ENCODE data around the gene GCFC2.
"Not testable (repeated sequence)": the region's sequence is repeated elsewhere in the genome, so short reads cannot be mapped to it uniquely, and the experiment has no call there.

The GCFC2 gene

GRCh38 chr2:75676464-75676863 is 34.3 kb downstream of the GCFC2 start:
- DNase-seq: no peak

DNA sequence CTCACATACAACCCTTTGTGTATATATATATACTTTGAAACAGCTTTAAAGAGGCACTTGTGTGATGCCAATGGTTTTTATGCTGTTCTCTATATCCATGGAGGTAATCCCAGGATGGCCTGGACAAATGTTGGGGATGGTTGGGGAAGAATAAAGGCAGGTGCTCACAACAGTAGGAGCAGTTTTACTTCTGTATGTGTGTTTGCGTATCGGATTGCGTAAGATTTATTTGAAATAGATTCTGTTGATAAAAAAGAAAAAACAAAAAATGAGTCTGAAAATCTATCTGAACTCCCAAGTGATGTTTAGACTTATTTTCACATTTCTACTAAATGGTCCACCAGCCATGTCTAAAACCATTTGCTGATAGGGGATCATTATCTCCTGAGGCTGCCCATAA is 34.8 kb downstream of the GCFC2 start:
- DNase-seq: no peak

DNA sequence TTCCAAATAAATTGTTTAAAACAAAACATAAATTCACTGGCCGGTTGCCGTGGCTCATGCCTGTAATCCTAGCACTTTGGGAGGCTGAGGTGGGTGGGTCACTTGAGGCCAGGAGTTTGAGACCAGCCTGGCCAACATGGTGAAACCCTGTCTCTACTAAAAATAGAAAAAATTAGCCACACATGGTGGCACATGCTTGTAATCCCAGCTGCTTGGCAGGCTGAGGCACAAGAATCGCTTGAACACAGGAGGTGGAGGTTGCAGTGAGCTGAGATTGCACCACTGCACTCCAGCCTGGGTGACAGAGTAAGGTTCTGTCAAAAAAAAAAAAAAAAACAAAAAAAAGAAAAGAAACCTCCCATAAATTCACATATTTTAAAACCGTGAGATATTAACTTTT is 35.3 kb downstream of the GCFC2 start:
- not testable (repeated sequence) for DNase-seq

GRCh38 chr2:75667884-75668283 is 42.8 kb downstream of the GCFC2 start:
- no peak for DNase-seq

DNA sequence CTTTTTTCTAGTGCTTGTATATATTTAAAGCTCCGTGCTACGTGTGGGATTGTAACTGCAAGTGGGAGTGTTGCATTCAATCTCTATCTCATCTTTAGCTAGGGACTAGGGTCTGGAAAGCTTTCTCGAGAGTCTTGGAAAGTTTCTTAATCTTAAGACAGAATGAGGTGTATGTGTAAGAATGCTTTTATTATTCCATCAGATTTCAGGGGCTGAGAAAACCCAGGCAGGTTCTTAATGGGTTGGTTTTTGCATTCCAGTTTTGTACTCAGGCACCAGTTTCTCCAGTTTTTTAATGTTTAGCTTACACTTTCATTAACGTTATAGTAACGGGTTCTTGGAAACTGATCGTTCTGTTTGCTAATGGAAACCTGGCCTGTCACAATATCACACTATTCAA is 43.8 kb downstream of the GCFC2 start:
- DNase-seq: no peak

- DNase-seq: no peak
Measured at GRCh38 chr2:75657798-75658197, 52.9 kb downstream of the GCFC2 start.

DNA sequence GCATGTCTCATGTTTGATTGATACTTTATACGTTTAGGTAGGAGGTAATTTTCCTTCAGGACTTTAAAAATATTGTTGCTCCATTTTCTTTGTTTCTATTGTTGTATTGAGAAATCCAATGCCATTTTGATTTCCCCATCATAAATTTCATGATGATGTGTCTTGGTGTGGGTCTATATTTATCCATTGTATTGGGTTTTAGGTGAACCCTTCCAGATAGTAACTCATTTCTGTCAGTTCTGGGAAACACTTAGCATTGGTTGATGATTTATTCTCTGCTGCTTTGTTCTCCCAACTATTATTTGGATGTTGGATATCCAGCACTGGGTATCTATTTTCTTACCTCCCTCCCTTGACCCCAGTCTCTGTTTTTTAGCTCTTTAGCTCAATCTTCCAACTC is 54.2 kb downstream of the GCFC2 start:
- no peak for DNase-seq

DNA sequence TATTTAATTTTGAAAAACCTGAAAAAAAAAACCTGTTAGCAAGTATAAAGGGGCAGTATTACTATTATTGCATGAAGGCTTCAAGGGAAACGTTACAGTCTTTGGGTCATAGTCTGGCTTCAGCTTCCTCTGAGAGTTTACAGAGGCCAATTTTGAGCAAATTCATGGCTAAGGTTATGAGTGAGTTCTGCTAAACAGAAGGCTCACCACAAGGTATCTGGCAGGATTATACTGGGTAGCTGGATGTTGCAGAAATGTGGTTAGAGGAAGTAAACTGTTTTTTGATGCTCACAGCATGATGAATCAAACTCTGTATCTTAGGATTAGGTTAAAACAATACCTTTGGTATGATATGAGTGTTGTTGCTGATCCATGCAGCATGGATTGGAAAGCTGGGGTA is 54.9 kb downstream of the GCFC2 start:
- no peak for DNase-seq

DNA sequence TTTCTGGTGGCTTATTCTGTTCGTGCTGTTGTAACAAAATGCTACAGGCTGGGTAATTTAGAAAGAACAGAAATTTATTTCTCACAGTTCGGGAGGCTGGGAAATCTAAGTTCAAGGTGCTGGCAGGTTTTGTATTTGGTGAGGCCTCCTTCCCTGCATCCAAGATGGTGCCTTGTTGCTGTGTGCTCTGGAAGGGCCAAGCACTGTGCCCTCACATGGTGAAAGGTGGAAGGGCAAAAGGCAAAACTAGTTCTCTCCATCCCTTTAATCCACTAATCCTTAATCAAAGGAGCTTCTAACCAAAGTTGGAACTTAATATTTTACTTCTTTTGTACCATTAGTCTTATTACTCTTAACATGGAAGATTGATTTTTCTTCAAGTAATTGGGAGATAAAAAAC is 56.7 kb downstream of the GCFC2 start:
- DNase-seq: no peak

DNA sequence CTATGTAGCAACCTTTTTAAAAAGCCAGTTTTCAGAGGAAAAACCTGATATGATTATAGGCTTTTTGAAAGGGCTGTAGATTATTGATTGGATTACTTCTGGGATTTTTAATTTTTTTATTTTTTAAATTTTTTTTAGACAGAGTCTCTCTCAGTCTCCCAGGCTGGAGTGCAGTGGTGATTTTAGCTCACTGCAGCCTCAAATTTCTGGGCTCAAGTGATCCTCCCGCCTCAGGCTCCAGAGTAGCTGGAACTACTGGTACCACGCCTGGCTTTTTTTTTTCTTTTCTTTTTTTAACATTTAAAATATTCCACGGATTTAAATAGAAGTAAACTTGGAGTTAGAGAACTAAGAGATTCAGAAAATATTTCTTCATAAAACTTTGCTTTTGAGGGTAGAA is 62.9 kb downstream of the GCFC2 start:
- no peak for DNase-seq

GRCh38 chr2:75646583-75647425 is 63.9 kb downstream of the GCFC2 start, which contains the start of gene MRPL19:
Gene MRPL19 (plus strand): TSS chr2:75646783. CDS start chr2:75646808, 25 bp downstream.
- peak; percentile 84 for DNase-seq

DNA sequence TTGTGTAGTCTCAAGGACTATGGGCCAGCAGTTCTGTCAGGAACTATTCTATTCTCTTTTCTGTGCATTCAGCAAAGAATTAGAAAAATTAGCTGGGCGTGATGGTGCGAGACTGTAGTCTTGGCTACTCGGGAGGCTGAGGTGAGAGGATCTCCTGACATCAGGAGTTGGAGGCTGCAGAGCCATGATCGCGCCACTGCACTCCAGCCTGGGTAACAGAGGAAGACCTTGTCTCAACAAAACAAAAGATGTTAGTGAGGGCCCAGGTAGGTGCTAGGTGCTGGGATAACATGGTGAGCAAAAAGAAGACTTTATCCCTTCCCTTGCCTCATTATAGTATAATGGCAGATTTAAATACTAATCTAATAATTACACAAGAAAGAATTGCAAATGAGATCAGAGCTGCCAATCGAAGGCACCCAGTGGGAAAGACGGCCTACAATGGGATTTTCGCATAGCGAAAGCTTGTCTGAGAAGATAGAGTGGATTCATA is 64.6 kb downstream of the GCFC2 start:
- no peak for DNase-seq

GRCh38 chr2:75645643-75646042 is 65.1 kb downstream of the GCFC2 start:
- no peak for DNase-seq

DNA sequence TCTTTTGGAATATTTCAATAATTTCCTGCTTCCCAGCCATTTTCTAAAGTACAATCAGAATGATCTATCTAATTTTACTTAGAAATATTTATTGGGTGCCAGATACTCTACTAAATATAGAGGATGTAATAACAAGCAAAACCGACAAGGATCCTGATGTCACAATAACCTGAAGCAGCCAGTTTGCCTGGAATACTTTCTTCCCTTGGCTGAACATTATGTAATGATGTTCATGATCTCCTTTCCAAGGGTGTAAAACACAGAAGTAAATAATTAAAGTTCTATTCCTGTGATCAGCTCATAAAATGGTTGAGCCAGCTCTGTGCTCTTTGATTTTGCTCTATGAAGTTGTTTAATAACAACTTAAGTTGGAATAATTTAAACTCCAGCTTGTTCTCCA is 66.7 kb downstream of the GCFC2 start:
- no peak for DNase-seq

- DNase-seq: no peak
Measured at GRCh38 chr2:75641587-75641986, 69.1 kb downstream of the GCFC2 start.

DNA sequence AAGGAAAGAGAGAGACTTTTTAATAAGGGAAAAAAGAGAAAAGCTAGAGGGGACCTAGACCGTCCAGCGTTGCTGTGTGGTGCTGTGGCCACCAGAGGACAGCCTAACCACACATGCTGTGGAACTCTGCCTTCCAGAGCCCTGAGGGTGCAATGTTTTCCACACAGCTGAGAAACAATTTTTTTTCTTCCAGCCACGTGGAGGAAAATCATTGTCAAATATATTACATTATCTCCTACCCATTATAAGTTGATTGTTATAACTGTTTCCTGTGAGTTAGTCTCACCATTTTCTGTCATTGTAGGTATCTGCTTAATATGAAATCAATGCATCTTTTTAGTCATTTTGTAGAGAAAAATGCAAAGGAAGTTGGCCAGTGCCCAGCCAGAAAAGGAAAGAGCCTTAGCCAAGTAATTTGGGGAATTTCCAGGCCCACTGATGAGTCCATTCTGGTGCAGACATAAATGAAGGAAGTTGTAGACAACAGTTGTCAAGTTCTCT is 70.0 kb downstream of the GCFC2 start:
- DNase-seq: peak; percentile 38

DNA sequence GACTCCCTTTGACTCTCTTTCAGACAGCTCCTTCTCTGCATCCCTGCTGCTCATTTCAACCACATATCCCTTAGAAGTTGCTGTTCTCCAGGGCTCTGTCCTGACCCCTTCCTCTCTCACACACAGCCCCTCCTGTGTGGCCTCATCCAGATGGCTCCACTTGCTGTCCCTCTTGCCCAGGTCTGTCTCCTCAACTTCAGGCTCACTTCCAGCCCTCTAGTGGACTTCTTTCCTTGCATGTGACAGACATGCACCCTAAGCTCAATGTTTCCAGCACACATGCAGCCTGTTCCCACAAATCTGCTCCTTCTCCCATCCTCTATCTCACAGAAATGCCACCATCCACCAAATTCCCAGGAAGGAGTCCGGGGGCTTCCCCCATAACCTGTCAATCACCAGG is 73.1 kb downstream of the GCFC2 start:
- DNase-seq: no peak

DNA sequence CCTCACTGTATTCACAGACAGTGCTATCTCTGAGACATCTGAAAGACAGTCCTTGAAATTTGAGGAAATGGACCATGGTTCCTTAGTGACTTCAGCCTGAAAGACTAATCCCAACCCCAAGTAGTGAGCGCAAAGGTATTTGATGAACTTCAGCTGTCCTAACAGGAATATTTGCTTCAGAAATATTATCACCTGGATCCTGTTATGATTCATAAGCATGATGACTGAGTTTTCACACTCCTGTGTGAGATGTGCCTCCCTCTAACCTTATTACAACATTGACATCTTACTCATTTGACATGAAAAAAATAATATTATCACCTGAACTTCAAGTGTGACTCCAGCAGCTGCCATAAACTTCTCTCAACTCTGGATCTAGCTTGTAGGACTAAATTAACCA is 75.8 kb downstream of the GCFC2 start:
- DNase-seq: no peak

GRCh38 chr2:75633620-75634019 is 77.1 kb downstream of the GCFC2 start:
- no peak for DNase-seq

- no peak for DNase-seq
Measured at GRCh38 chr2:75632813-75633212, 77.9 kb downstream of the GCFC2 start.

- no peak for DNase-seq
Measured at GRCh38 chr2:75632091-75632701, 78.5 kb downstream of the GCFC2 start.

DNA sequence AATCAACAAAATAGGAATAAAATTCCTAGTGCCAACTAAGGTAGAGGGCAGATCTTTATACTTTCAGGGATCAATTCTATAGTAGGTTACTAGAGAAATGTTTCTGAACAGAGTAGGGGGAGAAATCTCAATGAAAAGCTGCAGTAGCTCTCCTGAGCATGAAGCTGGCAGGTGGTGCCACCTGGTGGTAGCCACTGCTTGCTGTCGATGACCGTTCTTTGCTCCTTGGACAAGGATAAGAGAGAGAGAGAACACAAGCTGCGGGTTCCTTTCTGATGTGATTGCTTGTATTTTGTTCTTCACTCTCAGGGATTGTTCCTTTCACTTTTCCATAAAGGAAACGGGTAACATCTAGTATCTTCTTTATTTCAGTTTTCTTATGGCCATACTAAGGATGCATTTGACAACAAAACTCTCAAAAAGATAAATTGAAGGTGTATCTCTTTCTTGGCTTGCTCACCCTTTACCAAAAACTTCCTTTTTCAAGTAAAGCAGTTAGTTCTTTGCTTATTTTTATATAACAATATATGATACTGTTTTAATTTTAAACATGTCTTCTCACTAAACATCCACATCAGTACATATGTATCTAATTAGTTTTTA is 82.7 kb downstream of the GCFC2 start:
- DNase-seq: peak; percentile 53

DNA sequence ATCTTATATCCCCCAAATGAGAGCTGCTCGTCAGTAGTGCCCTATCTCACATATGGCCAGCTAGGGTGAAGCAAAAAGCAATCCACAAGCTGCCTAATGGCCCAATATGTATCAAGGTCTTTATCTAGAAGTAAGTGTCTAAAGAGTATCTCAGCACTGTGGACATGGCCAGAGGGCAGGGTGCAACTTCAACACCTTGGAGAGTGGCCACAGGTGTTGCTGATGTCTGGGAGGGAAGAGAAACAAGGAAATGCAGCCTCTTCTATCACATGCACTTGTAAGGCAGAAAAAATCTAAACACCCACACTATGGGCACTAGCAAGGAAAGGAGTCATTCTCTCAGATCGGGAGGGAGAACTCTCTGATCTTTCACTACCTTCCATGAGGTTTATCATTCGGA is 87.8 kb downstream of the GCFC2 start:
- no peak for DNase-seq

DNA sequence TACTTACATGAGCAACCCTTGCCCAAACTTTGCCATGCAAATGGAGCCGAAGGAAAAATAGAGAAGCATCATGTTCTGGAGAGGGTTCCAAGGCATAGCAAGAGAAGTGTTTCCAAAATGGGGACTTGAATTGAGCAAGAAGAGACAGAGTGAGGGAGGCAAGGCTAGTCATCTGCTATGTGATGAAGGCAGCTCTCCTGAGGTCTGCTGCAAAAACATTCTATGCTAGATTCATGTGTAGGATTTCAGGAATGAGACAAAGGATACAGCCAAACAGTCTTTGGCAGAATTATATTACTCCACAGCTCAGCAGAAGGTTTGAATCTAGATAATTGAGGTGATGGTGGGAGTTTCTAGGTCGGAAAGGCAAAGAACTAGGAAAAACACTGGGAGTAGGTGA is 88.2 kb downstream of the GCFC2 start:
- no peak for DNase-seq

All from DMS79 treated with DMSO at 0.1 percent for 48 hours (cell line).